HAP-1 (cell line): Measurements from ENCODE around the gene COL6A1.

Source experiments
- DNase-seq, 2 experiments: peaks; one replicate each; pipeline ENCODE4 v3.0.0-alpha.2; 2016 to 2020; ENCODE audit warnings: low spot score in 2 of 2
- H3K27me3 ChIP-seq: fragments of 250-450 bp; sonication (Bioruptor Pico); 2 replicates; pipeline ENCODE4 v1.5.1; 2020; ENCODE audit warnings: low read depth, mild to moderate bottlenecking, moderate library complexity
- H3K36me3 ChIP-seq: fragments of 250-450 bp; sonication (Bioruptor Pico); replicated peaks from 2 replicates; pipeline ENCODE4 v1.5.1; 2020; ENCODE audit warnings: mild to moderate bottlenecking
- H3K4me1 ChIP-seq: fragments of 250-450 bp; sonication (Bioruptor Pico); 2 replicates; pipeline ENCODE4 v1.5.1; 2020; ENCODE audit warnings: mild to moderate bottlenecking
- H3K4me3 ChIP-seq: fragments of 250-450 bp; sonication (Bioruptor Pico); 2 replicates; pipeline ENCODE4 v1.5.1; 2020; ENCODE audit warnings: mild to moderate bottlenecking, moderate library complexity
- H3K9me3 ChIP-seq: fragments of 250-450 bp; sonication (Bioruptor Pico); 2 replicates; pipeline ENCODE4 v1.5.1; 2020; ENCODE audit warnings: mild to moderate bottlenecking, moderate library complexity
- in situ Hi-C: fragments of 300-500 bp; cut with MboI; formaldehyde crosslinking; loops from 3 replicates; pipeline ENCODE4 v1.14.3; 2020; ENCODE audit warnings: low sequenced_read_pairs, inconsistent platforms, mixed read lengths

COL6A1 gene, protein sequence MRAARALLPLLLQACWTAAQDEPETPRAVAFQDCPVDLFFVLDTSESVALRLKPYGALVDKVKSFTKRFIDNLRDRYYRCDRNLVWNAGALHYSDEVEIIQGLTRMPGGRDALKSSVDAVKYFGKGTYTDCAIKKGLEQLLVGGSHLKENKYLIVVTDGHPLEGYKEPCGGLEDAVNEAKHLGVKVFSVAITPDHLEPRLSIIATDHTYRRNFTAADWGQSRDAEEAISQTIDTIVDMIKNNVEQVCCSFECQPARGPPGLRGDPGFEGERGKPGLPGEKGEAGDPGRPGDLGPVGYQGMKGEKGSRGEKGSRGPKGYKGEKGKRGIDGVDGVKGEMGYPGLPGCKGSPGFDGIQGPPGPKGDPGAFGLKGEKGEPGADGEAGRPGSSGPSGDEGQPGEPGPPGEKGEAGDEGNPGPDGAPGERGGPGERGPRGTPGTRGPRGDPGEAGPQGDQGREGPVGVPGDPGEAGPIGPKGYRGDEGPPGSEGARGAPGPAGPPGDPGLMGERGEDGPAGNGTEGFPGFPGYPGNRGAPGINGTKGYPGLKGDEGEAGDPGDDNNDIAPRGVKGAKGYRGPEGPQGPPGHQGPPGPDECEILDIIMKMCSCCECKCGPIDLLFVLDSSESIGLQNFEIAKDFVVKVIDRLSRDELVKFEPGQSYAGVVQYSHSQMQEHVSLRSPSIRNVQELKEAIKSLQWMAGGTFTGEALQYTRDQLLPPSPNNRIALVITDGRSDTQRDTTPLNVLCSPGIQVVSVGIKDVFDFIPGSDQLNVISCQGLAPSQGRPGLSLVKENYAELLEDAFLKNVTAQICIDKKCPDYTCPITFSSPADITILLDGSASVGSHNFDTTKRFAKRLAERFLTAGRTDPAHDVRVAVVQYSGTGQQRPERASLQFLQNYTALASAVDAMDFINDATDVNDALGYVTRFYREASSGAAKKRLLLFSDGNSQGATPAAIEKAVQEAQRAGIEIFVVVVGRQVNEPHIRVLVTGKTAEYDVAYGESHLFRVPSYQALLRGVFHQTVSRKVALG

DNA sequence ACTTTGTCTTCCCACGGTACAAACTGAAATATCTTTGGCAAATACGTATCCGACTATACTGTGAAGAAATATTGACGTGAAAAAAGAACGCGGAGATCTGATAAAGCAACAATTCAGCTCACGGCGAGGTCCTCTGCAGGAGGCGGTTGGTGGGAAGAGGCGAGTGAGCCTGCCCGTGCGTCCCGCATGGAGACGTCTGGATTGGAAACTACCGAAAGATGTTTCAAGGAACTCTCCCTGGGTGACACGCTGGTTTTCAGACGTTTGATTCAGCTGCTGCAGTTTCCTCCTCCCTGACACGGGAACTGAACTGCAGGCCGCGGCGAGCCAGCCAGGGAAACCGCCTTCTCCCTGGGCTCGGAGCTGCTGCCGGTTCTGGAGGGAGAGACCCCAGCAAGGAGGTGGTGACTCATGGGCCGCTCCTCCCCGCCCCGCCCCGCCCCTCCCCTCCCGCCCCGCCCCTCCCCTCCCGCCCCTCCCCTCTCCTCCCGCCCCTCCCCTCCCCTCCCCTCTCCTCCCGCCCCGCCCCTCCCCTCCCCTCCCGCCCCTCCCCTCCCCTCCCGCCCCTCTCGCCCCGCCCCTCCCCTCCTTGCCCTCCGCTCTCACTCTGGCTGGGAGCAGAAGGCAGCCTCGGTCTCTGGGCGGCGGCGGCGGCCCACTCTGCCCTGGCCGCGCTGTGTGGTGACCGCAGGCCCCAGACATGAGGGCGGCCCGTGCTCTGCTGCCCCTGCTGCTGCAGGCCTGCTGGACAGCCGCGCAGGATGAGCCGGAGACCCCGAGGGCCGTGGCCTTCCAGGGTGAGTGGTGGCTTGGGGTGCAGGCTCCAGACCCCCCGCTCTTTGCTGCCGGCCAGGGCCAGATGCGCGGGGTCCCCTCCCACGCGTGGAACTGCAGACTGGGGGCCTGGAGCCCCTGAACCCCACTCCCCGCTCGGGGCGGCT lies at the start of gene COL6A1:
Gene COL6A1, plus strand, starts transcription at position 620 of the 941 bp plus-strand sequence. Its CDS starts 81 bp downstream, at position 701.
- H3K27me3 ChIP-seq, result no peaks in the 10 kb centered on the region
- in situ Hi-C loops, result no loop called here
- no peaks in the 10 kb centered on the region for H3K9me3 ChIP-seq
- H3K36me3 ChIP-seq, result peaks cover 12% of the 10 kb centered on the region
- DNase-seq, result peak; percentile 66 to 81
- H3K4me1 ChIP-seq, result peaks cover 8% of the 10 kb centered on the region; the same call in 1 of the 2 replicates
- H3K4me3 ChIP-seq, result peak within 1 kb of the TSS; percentile 81

DNA sequence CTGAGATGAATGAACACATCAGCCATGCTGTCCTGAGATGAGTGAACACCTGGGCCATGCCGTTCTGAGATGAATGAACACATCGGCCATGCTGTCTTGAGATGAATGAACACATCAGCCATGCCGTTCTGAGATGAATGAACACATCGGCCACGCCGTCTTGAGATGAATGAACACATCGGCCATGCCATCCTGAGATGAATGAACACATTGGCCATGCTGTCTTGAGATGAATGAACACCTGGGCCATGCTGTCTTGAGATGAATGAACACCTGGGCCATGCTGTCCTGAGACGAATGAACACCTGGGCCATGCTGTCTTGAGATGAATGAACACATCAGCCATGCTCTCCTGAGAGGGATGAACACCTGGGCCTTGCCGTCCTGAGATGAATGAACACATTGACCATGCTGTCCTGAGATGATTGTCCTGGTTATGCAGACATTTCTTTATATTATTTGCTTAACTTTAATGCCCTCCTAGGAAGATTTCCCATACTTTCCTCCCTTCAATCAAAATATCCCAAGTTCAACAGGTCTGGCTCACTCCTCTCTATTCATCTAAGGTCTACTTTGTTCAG lies 48.6 kb upstream of the COL6A1 start:
- in situ Hi-C loops, result no loop called here
- Histone ChIP-seq H3K36me3 (no peaks in the 10 kb centered on the region), H3K4me1 (no peaks in the 10 kb centered on the region), H3K4me3 (no peak overlapping the region), H3K27me3 (no peaks in the 10 kb centered on the region), H3K9me3 (no peaks in the 10 kb centered on the region)
- no peak for DNase-seq

DNA sequence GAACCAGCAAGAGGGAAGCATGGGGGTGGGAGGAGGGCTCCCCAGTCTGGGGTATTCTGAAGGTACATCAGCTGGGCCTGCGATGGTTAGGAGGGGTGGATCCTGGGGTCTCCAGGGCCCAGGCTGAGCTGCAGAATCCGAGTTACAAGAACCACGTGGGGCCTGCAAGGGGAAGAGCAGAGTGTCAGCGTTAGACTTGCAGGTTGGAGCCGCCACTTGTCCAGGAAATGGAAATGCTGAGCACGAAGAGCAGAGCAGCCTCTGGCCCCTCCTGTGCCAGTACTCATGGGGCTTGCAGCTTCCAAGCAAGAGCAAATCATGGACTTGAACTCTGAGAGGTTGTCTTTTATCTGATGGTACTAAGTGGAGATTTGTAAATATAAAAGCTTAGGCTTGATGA lies 47.5 kb upstream of the COL6A1 start:
- H3K4me3 ChIP-seq, result no peak overlapping the region
- no peaks in the 10 kb centered on the region for H3K36me3 ChIP-seq
- H3K4me1 ChIP-seq, result no peaks in the 10 kb centered on the region
- in situ Hi-C loops, result no loop called here
- DNase-seq, result no peak
- no peaks in the 10 kb centered on the region for H3K9me3 ChIP-seq
- no peaks in the 10 kb centered on the region for H3K27me3 ChIP-seq

DNA sequence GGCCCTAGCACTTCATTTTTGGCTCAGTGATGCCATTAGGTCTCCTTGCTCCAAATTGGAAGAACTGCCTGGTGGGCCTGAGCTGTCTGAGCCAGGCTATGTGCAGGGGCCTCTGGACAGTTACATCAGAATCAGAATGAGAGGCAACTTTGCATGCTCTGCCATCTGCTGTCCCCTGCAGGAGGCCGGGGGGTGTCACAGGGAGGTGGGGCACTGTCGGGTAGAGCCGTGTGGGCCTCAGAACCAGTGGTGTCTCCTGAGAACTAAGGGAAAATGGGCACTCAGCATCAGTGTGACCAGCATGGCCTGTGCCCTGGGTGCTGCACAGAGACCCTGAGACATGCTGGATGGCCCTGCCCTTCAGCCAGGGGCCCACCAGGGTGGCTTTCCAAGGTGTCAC lies 47.0 kb upstream of the COL6A1 start:
- H3K36me3 ChIP-seq, result no peaks in the 10 kb centered on the region
- in situ Hi-C loops, result no loop called here
- H3K9me3 ChIP-seq, result no peaks in the 10 kb centered on the region
- DNase-seq, result no peak
- no peaks in the 10 kb centered on the region for H3K4me1 ChIP-seq
- H3K27me3 ChIP-seq, result no peaks in the 10 kb centered on the region
- H3K4me3 ChIP-seq, result no peak overlapping the region

DNA sequence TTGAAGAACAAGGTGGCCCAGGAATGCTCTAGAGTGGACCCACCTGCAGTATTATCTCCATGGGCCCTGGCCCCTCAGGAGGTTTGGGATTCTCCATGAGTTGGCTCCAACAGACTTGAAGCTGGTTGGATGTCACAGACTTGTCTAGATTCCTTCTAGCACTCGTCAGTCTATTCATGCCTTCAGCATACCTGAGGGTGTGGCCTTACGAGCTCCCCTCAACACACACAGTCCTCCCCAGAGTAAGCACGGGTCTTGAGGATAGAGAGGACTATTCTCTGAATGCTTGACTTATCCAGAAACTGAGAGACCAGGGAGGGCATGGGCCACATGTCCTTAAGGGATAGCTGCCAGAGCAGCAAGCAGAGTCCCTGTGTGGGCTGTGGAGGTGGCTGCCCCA lies 45.9 kb upstream of the COL6A1 start:
- DNase-seq, result no peak
- H3K4me3 ChIP-seq, result no peak overlapping the region
- H3K27me3 ChIP-seq, result no peaks in the 10 kb centered on the region
- H3K9me3 ChIP-seq, result no peaks in the 10 kb centered on the region
- H3K36me3 ChIP-seq, result no peaks in the 10 kb centered on the region
- H3K4me1 ChIP-seq, result no peaks in the 10 kb centered on the region
- in situ Hi-C loops, result no loop called here

DNA sequence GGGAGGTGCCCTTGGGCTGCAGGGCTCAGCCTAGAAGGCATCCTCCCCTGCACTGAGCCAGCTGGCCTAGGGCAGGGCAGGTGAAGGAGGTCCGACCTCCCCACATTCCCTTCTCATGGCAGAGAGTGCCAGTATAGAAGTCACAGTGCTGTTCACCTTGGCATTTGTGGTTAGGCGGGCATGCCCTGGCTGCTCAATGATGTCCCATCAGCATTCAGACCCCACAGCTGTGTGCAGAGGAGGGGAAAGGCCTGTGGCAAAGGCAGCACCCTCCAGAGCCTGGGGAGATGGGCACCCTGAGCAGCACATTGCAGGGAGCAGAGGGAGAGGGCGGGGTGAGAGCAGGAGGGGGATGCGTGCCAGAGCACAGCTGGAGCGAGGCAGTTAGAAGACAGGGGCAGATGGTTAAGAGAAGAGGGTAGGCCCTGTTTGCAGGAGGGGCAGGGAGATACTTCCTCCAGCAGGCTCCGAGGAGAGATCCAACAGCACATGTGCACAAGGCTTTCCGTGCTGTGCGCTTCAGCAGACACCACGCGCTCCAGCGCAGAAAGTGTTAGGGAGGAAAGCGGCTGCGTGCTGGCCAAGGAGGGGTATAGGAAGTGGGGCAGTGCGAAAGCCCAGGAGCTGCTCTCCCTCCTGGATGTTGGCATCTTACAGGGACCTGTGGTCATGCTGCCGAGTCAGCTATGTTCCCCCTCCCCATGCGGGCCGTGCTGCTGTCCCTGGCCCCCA lies 43.7 kb upstream of the COL6A1 start:
- H3K4me1 ChIP-seq, result no peaks in the 10 kb centered on the region
- no peaks in the 10 kb centered on the region for H3K36me3 ChIP-seq
- H3K4me3 ChIP-seq, result no peak overlapping the region
- no peaks in the 10 kb centered on the region for H3K9me3 ChIP-seq
- no peaks in the 10 kb centered on the region for H3K27me3 ChIP-seq
- no peak for DNase-seq
- in situ Hi-C loops, result no loop called here

DNA sequence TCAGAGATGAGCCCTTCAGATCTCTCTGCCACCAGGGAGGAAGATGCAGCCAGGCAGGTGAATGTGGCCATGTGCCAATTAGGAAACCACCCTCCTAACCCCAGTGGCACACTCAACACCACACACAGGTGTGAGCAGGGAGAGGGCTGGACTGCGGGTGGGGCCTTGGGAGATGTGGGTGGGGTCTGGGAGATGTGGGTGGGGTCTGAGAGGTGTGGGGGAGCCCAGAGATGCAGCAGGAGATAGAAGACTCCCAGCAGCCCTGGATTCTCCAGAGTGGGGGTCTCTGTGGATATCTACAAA lies 43.2 kb upstream of the COL6A1 start:
- in situ Hi-C loops, result no loop called here
- DNase-seq, result no peak
- no peaks in the 10 kb centered on the region for H3K36me3 ChIP-seq
- no peak overlapping the region for H3K4me3 ChIP-seq
- H3K4me1 ChIP-seq, result no peaks in the 10 kb centered on the region
- H3K9me3 ChIP-seq, result no peaks in the 10 kb centered on the region
- no peaks in the 10 kb centered on the region for H3K27me3 ChIP-seq

DNA sequence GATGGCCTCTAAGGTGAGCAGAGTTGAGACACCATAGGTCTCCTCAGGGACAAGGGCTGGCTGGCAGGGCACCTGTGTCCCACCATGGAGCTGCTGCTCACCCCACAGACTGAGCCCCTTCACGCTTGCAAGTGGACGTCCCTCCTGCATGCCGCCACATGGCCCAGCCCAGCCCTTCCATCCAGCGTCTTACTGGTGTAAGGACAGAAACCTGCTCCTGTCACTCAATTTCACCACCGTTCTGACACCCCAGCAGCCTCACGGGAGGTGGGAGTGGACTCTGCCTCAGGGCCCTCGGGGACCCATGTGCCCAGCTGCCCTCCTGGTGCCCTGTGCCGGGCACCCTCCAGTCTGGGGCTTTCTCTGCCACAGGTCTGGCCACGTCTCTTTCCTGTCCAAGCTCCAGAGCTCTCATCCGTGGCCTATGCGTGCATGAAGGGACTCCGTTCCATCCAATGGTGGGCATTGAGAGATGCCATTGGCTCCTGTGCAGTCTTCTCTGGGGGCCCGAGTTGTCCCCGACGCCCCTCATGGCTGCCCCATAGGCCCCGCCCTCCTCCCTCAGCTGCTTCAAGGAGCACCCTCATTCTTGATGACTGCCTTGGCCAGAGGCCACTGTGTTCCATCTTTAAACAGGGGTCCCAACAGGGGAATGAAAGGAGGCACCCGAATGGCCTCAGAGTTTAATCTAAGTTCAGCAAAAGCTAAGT lies 42.6 kb upstream of the COL6A1 start:
- DNase-seq, result no peak
- no peak overlapping the region for H3K4me3 ChIP-seq
- no peaks in the 10 kb centered on the region for H3K27me3 ChIP-seq
- no peaks in the 10 kb centered on the region for H3K4me1 ChIP-seq
- H3K9me3 ChIP-seq, result no peaks in the 10 kb centered on the region
- in situ Hi-C loops, result no loop called here
- H3K36me3 ChIP-seq, result no peaks in the 10 kb centered on the region

DNA sequence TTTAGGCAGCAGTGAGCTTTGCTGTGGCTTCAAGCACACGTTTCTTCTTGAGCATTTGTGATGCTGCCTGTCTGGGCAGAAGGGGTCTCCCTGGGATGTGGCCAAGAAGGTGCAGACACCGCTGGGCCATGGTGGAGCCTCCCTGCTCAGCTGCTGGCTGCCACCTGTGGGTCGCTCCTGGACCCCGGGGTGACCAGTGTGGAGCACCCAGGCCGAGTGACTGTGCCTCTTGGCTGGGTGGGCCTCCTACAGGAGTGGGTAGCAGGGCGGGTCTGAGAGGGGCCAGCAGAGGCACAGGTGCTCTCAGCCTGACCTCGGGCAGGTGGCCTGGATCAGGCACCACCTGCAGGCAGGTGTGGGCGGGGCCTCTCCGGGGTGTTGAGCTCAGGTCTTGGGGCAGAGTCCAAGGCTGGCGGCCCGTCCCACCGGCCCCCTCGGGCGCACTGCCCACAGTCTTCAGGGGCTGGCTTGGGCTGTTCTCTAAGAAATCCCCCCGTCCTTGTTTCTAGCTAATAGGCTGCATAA lies 42.0 kb upstream of the COL6A1 start:
- in situ Hi-C loops, result no loop called here
- Histone ChIP-seq H3K36me3 (no peaks in the 10 kb centered on the region), H3K4me3 (no peak overlapping the region), H3K9me3 (no peaks in the 10 kb centered on the region), H3K27me3 (no peaks in the 10 kb centered on the region), H3K4me1 (no peaks in the 10 kb centered on the region)
- DNase-seq, result no peak

DNA sequence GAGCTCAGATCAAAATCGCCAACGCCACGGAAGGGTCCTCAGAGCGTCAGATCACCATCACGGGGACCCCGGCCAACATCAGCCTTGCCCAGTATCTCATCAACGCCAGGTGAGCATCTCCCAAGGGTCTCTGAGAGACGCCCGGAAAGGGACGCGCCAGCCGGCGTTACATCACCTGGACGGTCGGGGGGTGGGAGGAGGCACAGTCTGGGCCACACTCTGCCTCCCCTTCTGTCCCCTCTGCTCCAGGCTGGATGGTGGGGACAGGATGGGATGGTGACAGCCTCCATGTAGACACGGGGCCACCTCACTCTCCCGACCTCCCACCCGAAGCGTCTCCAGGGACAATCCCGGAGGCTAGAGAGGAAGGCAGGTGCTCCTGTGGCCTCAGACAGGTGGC lies 41.5 kb upstream of the COL6A1 start:
- Histone ChIP-seq H3K27me3 (no peaks in the 10 kb centered on the region), H3K4me3 (no peak overlapping the region), H3K9me3 (no peaks in the 10 kb centered on the region), H3K4me1 (no peaks in the 10 kb centered on the region), H3K36me3 (no peaks in the 10 kb centered on the region)
- no peak for DNase-seq
- in situ Hi-C loops, result no loop called here

DNA sequence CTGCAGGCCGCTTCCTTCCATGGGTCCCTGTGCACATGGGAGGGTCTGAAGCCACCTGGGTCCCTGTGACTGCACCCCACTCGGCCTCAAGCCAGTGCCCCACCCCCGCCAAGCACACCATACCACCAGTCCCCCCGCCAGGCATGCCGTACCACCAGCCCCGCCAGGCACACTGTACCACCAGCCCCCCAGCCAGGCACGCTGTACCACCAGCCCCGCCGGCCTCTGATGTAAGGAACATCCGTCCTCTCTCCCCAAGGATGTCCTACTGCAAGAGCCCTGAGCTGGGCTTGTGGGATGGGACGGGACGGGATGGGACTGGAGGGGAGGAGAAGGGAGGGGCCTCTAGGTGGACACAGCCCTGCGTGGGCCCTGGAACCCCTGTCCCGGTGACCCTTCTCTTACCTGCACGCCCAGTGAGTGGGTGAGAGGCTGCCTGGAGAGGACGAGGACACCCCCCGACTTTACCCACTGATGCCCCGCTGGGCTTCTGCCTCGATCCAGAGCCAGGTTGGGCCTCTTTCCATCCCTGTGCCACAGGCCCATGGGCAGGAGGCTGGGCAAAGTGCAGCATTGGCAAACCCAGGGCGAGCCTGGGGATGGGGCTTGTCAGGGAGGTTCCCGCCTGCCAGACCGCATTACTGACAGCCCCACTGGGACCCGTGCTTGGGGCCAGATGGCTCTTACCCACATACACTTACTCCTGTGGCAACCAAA lies 40.8 kb upstream of the COL6A1 start:
- DNase-seq, result no peak
- in situ Hi-C loops, result no loop called here
- no peaks in the 10 kb centered on the region for H3K27me3 ChIP-seq

More for the DNA sequence above, 40.8 kb upstream of the COL6A1 start:
- Histone ChIP-seq H3K4me3 (no peak overlapping the region), H3K4me1 (no peaks in the 10 kb centered on the region), H3K36me3 (no peaks in the 10 kb centered on the region), H3K9me3 (no peaks in the 10 kb centered on the region)
